ENCODE results near the gene TYMS. TPM values are rescaled to one million over a fixed set of nuclear protein-coding genes. Genes with fewer than 3 reads are reported as not detected.

The TYMS gene
- total and polyA plus RNA-seq, 2 donors (not counting 1 experiment from before 2014, with no cell fraction given): 0.34 to 1.1 TPM

DNA sequence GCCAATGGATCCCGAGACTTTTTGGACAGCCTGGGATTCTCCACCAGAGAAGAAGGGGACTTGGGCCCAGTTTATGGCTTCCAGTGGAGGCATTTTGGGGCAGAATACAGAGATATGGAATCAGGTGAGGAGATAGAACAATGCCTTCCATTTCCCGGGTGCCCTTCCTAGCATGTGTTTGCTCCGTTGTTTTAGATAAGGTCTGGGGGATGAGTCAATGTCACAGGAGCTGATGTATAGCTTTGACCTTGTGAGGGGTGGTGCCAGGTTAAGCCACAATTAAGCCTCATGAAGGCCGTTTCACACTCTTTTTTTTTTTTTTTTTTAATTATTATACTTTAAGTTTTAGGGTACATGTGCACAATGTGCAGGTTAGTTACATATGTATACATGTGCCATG is 4.7 kb downstream of the TYMS start:
- no peaks in the 10 kb centered on the region for H3K79me2 ChIP-seq (ENCODE audit: control insufficient read depth, insufficient read depth, low read length)
- ATAC-seq (ENCODE audit: low read depth) (no peak), DNase-seq (no peak)
- H3K27ac ChIP-seq (ENCODE audit: low read length in 2 of 2): no peak overlapping the region
- no peak overlapping the region for H3K27ac Mint-ChIP-seq
- peaks cover 12% of the 10 kb centered on the region for H3K27me3 Mint-ChIP-seq
- TF ChIP-seq, protein P1, sequence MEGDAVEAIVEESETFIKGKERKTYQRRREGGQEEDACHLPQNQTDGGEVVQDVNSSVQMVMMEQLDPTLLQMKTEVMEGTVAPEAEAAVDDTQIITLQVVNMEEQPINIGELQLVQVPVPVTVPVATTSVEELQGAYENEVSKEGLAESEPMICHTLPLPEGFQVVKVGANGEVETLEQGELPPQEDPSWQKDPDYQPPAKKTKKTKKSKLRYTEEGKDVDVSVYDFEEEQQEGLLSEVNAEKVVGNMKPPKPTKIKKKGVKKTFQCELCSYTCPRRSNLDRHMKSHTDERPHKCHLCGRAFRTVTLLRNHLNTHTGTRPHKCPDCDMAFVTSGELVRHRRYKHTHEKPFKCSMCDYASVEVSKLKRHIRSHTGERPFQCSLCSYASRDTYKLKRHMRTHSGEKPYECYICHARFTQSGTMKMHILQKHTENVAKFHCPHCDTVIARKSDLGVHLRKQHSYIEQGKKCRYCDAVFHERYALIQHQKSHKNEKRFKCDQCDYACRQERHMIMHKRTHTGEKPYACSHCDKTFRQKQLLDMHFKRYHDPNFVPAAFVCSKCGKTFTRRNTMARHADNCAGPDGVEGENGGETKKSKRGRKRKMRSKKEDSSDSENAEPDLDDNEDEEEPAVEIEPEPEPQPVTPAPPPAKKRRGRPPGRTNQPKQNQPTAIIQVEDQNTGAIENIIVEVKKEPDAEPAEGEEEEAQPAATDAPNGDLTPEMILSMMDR (IDR thresholded peaks at IDR 0.05): no peak
- TF ChIP-seq EZH2 (IDR thresholded peaks at IDR 0.05; ENCODE audit: borderline replicate concordance, insufficient read depth, low read depth, low read length, poor library complexity, severe bottlenecking): no peak
- peaks cover 13% of the 10 kb centered on the region for H3K4me1 Mint-ChIP-seq
- ChIA-PET POLR2A (no interaction called here), CTCF (no interaction called here)
- intact Hi-C loops (cut with micrococcal nuclease): no loop called here
- peaks cover 4 to 11% of the 10 kb centered on the region in 2 donors for H3K4me1 ChIP-seq (ENCODE audit: control insufficient read depth in 2 of 2, insufficient read depth in 2 of 2, low read length in 2 of 2)
- peaks cover 2% of the 10 kb centered on the region for H3K9me3 Mint-ChIP-seq (ENCODE audit: insufficient read depth)
- no peaks in the 10 kb centered on the region for H3K9me3 ChIP-seq (ENCODE audit: control extremely low read depth in 1 of 3, control insufficient read depth in 2 of 3, insufficient read depth in 1 of 3, low read length in 2 of 3)
- 100% methylated on average over 2 of the region's 4 CpGs for WGBS (ENCODE audit: insufficient coverage)
- no peak overlapping the region for H3K9ac ChIP-seq (ENCODE audit: low read length)
- H2AFZ ChIP-seq (ENCODE audit: insufficient read depth, low read depth, low read length, poor library complexity, severe bottlenecking): no peak overlapping the region
- peaks cover 0 to 26% (median 1%) of the 10 kb centered on the region in 4 experiments for H3K27me3 ChIP-seq (replicated peaks in 1 of 4; ENCODE audit: control extremely low read depth in 1 of 4, control insufficient read depth in 3 of 4, insufficient read depth in 4 of 4, low read length in 3 of 4)
- H3K36me3 ChIP-seq (replicated peaks in 1 of 2; ENCODE audit: control extremely low read depth in 1 of 2, control insufficient read depth in 1 of 2, extremely low read depth in 1 of 2, insufficient read depth in 2 of 2, low read length in 1 of 2): no peaks in the 10 kb centered on the region
- no peaks in the 10 kb centered on the region for H4K20me1 ChIP-seq (ENCODE audit: control insufficient read depth, insufficient read depth, low read length, poor library complexity, severe bottlenecking)
- no peak overlapping the region for H3K4me3 Mint-ChIP-seq
- no peak overlapping the region for H3K4me2 ChIP-seq (replicated peaks; ENCODE audit: low read depth, low read length, poor library complexity, severe bottlenecking)
- H3K4me3 ChIP-seq (ENCODE audit: control extremely low read depth in 1 of 5, extremely low read depth in 1 of 5, insufficient read depth in 1 of 5, low read depth in 2 of 5, low read length in 4 of 5): no peak overlapping the region

DNA sequence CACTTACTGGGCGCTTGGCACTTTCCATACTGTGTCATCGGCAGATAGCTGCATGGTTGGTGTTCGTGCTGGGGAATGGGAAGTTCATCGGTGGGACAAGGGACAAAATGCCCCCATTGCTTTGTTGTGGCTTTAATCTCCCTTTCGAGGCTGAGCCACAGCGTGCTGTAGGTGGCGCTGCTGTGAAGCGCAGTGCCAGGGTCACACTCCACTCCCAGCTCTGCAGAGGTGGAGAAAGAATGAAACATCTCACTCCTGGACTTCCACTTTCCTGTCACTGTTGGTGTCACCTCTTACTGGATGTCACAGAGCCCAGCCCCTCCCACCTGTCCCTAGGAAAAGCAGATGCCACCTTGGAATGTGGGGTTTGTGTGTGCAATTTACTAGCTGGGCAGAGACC is 8.7 kb downstream of the TYMS start:
- ChIA-PET CTCF (no interaction called here), POLR2A (no interaction called here)
- Histone ChIP-seq H3K27me3 (replicated peaks in 1 of 4; ENCODE audit: control extremely low read depth in 1 of 4, control insufficient read depth in 3 of 4, insufficient read depth in 4 of 4, low read length in 3 of 4) (no peaks in the 10 kb centered on the region), H3K4me3 (ENCODE audit: control extremely low read depth in 1 of 5, extremely low read depth in 1 of 5, insufficient read depth in 1 of 5, low read depth in 2 of 5, low read length in 4 of 5) (no peak overlapping the region), H3K4me1 (ENCODE audit: control insufficient read depth in 2 of 2, insufficient read depth in 2 of 2, low read length in 2 of 2) (no peaks in the 10 kb centered on the region), H3K4me2 (replicated peaks; ENCODE audit: low read depth, low read length, poor library complexity, severe bottlenecking) (no peak overlapping the region), H4K20me1 (ENCODE audit: control insufficient read depth, insufficient read depth, low read length, poor library complexity, severe bottlenecking) (no peaks in the 10 kb centered on the region), H3K79me2 (ENCODE audit: control insufficient read depth, insufficient read depth, low read length) (no peaks in the 10 kb centered on the region), H3K27ac (ENCODE audit: low read length in 2 of 2) (no peak overlapping the region), H3K9ac (ENCODE audit: low read length) (no peak overlapping the region), H2AFZ (ENCODE audit: insufficient read depth, low read depth, low read length, poor library complexity, severe bottlenecking) (no peak overlapping the region), H3K9me3 (ENCODE audit: control extremely low read depth in 1 of 3, control insufficient read depth in 2 of 3, insufficient read depth in 1 of 3, low read length in 2 of 3) (no peaks in the 10 kb centered on the region), H3K36me3 (replicated peaks in 1 of 2; ENCODE audit: control extremely low read depth in 1 of 2, control insufficient read depth in 1 of 2, extremely low read depth in 1 of 2, insufficient read depth in 2 of 2, low read length in 1 of 2) (no peaks in the 10 kb centered on the region)
- Mint-ChIP-seq H3K9me3 (ENCODE audit: insufficient read depth) (peaks cover 2% of the 10 kb centered on the region), H3K4me1 (no peaks in the 10 kb centered on the region), H3K27me3 (no peaks in the 10 kb centered on the region), H3K4me3 (no peak overlapping the region), H3K27ac (no peak overlapping the region)
- intact Hi-C loops (cut with micrococcal nuclease): no loop called here
- DNase-seq (no peak), ATAC-seq (ENCODE audit: low read depth) (no peak)
- WGBS (ENCODE audit: insufficient coverage): 98% methylated on average over 8 of the region's 8 CpGs
- TF ChIP-seq EZH2 (IDR thresholded peaks at IDR 0.05; ENCODE audit: borderline replicate concordance, insufficient read depth, low read depth, low read length, poor library complexity, severe bottlenecking): no peak
- TF ChIP-seq, protein P1 (IDR thresholded peaks at IDR 0.05): no peak
